Activated CD8-positive, alpha-beta memory T cell treated with anti-CD3 and anti-CD28 coated beads, Interleukin-2, amount 50 U/mL, for 4 hours (primary cell): ENCODE results near the gene LAMC2.

Experiments used
- DNase-seq: peaks from one replicate; pipeline ENCODE4 v3.0.0-alpha.2; 2020

Gene LAMC2

GRCh38 chr1:183215076-183215720 is 29.1 kb downstream of the LAMC2 start:
- DNase-seq, result no peak

- no peak for DNase-seq
These were observed 29.9 kb downstream of the LAMC2 start for GRCh38 chr1:183215936-183216335.

GRCh38 chr1:183218027-183218618 is 32.1 kb downstream of the LAMC2 start:
- no peak for DNase-seq

- DNase-seq, result peak; percentile 37
These were observed 33.0 kb downstream of the LAMC2 start for GRCh38 chr1:183218971-183219615.

- DNase-seq, result no peak
These were observed 33.5 kb downstream of the LAMC2 start for GRCh38 chr1:183219616-183220009.

GRCh38 chr1:183222909-183223308 is 36.8 kb downstream of the LAMC2 start:
- no peak for DNase-seq

- no peak for DNase-seq
These were observed 37.4 kb downstream of the LAMC2 start for GRCh38 chr1:183223467-183223866.

GRCh38 chr1:183226361-183226760 is 40.3 kb downstream of the LAMC2 start:
- no peak for DNase-seq

GRCh38 chr1:183226963-183227362 is 40.9 kb downstream of the LAMC2 start:
- DNase-seq, result no peak

GRCh38 chr1:183227422-183228346 is 41.6 kb downstream of the LAMC2 start:
- DNase-seq, result peak; percentile 24

- no peak for DNase-seq
These were observed 42.5 kb downstream of the LAMC2 start for GRCh38 chr1:183228347-183229220.

- DNase-seq, result no peak
These were observed 44.3 kb downstream of the LAMC2 start for GRCh38 chr1:183230413-183230812.

GRCh38 chr1:183231545-183231944 is 45.5 kb downstream of the LAMC2 start:
- no peak for DNase-seq

GRCh38 chr1:183233113-183233512 is 47.0 kb downstream of the LAMC2 start:
- DNase-seq, result no peak

GRCh38 chr1:183234660-183235476 is 48.8 kb downstream of the LAMC2 start:
- no peak for DNase-seq

GRCh38 chr1:183235503-183235902 is 49.4 kb downstream of the LAMC2 start:
- DNase-seq, result no peak

- no peak for DNase-seq
These were observed 50.2 kb downstream of the LAMC2 start for GRCh38 chr1:183236158-183236725.

- no peak for DNase-seq
These were observed 51.0 kb downstream of the LAMC2 start for GRCh38 chr1:183237046-183237445.

GRCh38 chr1:183238071-183238470 is 52.0 kb downstream of the LAMC2 start:
- DNase-seq, result no peak

- DNase-seq, result no peak
These were observed 53.2 kb downstream of the LAMC2 start for GRCh38 chr1:183239220-183239742.
